SK-N-MC (cell line): ENCODE results near the gene LRRC17.

Source experiments
- EZH2 ChIP-seq: fragments of 200-600 bp; sonication (generic); IDR thresholded peaks from one replicate; pipeline ENCODE4 v1.6.1; 2017; ENCODE audit warnings: antibody characterized with exemption
- POLR2AphosphoS5 ChIP-seq: IDR thresholded peaks from 2 replicates; pipeline ENCODE4 v1.6.1; 2012; ENCODE audit warnings: mild to moderate bottlenecking, low read depth, low read length, borderline replicate concordance

GRCh38 chr7:102916881-102917280 lies 4.1 kb downstream of the LRRC17 start:
- TF ChIP-seq POLR2AphosphoS5 = no peak
- TF ChIP-seq EZH2 = no peak
